22Rv1 (cell line): ENCODE results near the gene PLG.

Experiments used
- ZFX ChIP-seq: fragments of 450-650 bp; IDR thresholded peaks from 2 replicates; pipeline ENCODE4 v1.6.1; 2017; ENCODE audit warnings: antibody characterized with exemption, borderline replicate concordance
- TF ChIP-seq, protein P1 (sequence below): fragments of 450-650 bp; IDR thresholded peaks from 2 replicates; pipeline ENCODE4 v1.5.1; 2017; ENCODE audit warnings: mild to moderate bottlenecking

DNA sequence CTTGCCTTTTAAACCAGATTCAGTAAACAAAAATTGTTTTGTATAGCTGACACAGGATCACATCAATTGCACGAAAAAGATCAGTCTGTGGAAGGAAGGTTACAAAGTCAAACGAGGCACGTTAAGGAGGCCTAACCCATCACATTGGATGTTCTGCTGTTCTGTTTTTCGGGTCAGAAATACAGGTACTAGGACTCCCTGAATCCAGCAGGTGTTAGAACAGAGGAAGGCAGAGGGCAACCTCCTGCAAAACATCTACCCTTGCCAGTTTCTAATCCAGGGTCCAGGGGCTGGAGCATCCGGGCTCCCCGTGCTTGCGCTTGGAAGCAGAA lies 64.6 kb downstream of the PLG start:
- TF ChIP-seq, protein P1, sequence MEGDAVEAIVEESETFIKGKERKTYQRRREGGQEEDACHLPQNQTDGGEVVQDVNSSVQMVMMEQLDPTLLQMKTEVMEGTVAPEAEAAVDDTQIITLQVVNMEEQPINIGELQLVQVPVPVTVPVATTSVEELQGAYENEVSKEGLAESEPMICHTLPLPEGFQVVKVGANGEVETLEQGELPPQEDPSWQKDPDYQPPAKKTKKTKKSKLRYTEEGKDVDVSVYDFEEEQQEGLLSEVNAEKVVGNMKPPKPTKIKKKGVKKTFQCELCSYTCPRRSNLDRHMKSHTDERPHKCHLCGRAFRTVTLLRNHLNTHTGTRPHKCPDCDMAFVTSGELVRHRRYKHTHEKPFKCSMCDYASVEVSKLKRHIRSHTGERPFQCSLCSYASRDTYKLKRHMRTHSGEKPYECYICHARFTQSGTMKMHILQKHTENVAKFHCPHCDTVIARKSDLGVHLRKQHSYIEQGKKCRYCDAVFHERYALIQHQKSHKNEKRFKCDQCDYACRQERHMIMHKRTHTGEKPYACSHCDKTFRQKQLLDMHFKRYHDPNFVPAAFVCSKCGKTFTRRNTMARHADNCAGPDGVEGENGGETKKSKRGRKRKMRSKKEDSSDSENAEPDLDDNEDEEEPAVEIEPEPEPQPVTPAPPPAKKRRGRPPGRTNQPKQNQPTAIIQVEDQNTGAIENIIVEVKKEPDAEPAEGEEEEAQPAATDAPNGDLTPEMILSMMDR: no peak
- no peak for TF ChIP-seq ZFX
